Measurements from ENCODE around the gene TNNT3.

DNA sequence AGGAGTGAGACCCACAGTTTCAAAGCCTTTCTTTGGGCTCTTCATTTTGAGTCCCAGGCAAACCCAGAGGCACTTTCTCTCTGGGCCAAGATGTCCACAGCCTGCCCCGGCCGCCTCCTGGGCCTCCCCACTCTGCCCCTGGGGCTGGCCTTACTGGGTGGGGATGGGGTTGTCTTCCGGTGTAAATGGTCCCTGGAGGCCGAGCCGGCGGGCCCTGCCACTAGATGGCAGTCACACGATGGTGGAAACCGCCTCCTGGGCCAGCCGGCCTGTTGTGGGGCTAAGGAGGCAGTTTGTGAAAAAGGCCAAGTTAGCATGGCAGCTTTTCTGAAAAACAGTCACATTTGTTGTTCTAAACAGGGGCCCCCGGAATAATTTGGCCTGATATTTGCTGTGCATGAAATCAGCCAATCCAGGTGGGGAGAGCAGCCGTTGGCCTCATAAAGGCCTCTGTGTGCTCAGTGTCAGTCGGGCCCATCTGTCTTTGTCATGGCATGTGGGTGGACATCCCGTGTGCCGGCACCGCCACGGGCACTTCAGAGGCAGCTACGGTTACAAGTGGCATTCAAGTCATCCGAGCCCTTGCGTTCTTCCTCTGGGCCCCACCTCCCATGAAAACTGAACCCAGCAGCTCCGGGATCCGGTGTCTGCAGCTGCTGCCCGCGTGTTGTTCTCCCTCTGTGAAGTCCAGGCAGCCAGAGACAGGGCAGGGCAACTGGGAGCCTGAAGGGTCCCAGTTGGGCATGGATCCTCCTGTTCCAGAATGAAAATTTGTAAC is 34.2 kb downstream of the TNNT3 start:
- TF ChIP-seq, protein P1, sequence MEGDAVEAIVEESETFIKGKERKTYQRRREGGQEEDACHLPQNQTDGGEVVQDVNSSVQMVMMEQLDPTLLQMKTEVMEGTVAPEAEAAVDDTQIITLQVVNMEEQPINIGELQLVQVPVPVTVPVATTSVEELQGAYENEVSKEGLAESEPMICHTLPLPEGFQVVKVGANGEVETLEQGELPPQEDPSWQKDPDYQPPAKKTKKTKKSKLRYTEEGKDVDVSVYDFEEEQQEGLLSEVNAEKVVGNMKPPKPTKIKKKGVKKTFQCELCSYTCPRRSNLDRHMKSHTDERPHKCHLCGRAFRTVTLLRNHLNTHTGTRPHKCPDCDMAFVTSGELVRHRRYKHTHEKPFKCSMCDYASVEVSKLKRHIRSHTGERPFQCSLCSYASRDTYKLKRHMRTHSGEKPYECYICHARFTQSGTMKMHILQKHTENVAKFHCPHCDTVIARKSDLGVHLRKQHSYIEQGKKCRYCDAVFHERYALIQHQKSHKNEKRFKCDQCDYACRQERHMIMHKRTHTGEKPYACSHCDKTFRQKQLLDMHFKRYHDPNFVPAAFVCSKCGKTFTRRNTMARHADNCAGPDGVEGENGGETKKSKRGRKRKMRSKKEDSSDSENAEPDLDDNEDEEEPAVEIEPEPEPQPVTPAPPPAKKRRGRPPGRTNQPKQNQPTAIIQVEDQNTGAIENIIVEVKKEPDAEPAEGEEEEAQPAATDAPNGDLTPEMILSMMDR (IDR thresholded peaks at IDR 0.05; ENCODE audit: borderline replicate concordance, extremely low read depth, low read length, poor library complexity, severe bottlenecking), result peak; percentile 8
- TF ChIP-seq EZH2 (IDR thresholded peaks at IDR 0.05; ENCODE audit: borderline replicate concordance, low read depth, low read length, severe bottlenecking), result no peak

Measured in DND-41 (cell line).